KMS-11 (cell line): Measurements from ENCODE around the gene CDH2.

ENCODE experiments used
- H2AFZ ChIP-seq: fragments of 200-600 bp; sonication (generic); 2 replicates; pipeline ENCODE4 v1.6.1; 2016; ENCODE audit warnings: antibody characterized with exemption, mixed run types, low read depth
- H3K27ac ChIP-seq: fragments of 200-600 bp; sonication (generic); 2 replicates; pipeline ENCODE4 v1.6.1; 2016; ENCODE audit warnings: mild to moderate bottlenecking, mixed run types
- H3K27me3 ChIP-seq: fragments of 200-600 bp; sonication (generic); 2 replicates; pipeline ENCODE4 v1.6.1; 2017; ENCODE audit warnings: mild to moderate bottlenecking, low read depth, mixed run types, moderate library complexity; ENCODE audit not compliant: insufficient read depth
- H3K36me3 ChIP-seq: fragments of 200-600 bp; sonication (generic); 2 replicates; pipeline ENCODE4 v1.6.1; 2017; ENCODE audit warnings: mild to moderate bottlenecking, mixed run types; ENCODE audit not compliant: insufficient read depth
- H3K4me1 ChIP-seq: fragments of 200-600 bp; sonication (generic); 2 replicates; pipeline ENCODE4 v1.6.1; 2016; ENCODE audit warnings: mild to moderate bottlenecking, low read depth, mixed run types; ENCODE audit not compliant: poor library complexity, severe bottlenecking
- H3K4me2 ChIP-seq: fragments of 200-600 bp; sonication (generic); 2 replicates; pipeline ENCODE4 v1.7.0; 2016; ENCODE audit warnings: mild to moderate bottlenecking, mixed run types
- H3K4me3 ChIP-seq: fragments of 200-600 bp; sonication (generic); IDR thresholded peaks from 2 replicates; pipeline ENCODE4 v1.6.1; 2017; ENCODE audit warnings: low read depth, low read length, mixed read lengths; ENCODE audit not compliant: insufficient read depth
- H3K79me2 ChIP-seq: fragments of 200-600 bp; sonication (generic); 2 replicates; pipeline ENCODE4 v1.6.1; 2016; ENCODE audit warnings: low read depth, mixed run types; ENCODE audit not compliant: insufficient read depth
- H3K9ac ChIP-seq: fragments of 200-600 bp; sonication (generic); 2 replicates; pipeline ENCODE4 v1.6.1; 2016; ENCODE audit warnings: mild to moderate bottlenecking, mixed run types
- H4K20me1 ChIP-seq: fragments of 200-600 bp; sonication (generic); 2 replicates; pipeline ENCODE4 v1.6.1; 2016; ENCODE audit warnings: mild to moderate bottlenecking, mixed run types; ENCODE audit not compliant: insufficient read depth
- CTCF ChIP-seq: fragments of 200-600 bp; sonication (generic); conservative IDR thresholded peaks from 2 replicates; pipeline ENCODE4 v1.6.1; 2017; ENCODE audit warnings: low read depth, mild to moderate bottlenecking, antibody characterized with exemption, low read length, moderate library complexity, mixed read lengths

The CDH2 gene

GRCh38 chr18:27956001-27956640 lies 220.8 kb downstream of the CDH2 start:
- Histone ChIP-seq H3K9ac (no peak overlapping the region), H3K27me3 (no peaks in the 10 kb centered on the region), H3K4me2 (no peak overlapping the region), H3K79me2 (no peaks in the 10 kb centered on the region), H3K36me3 (no peaks in the 10 kb centered on the region), H2AFZ (no peak overlapping the region), H4K20me1 (no peaks in the 10 kb centered on the region), H3K27ac (no peak overlapping the region), H3K4me3 (no peak overlapping the region), H3K4me1 (no peaks in the 10 kb centered on the region)
- no peak for TF ChIP-seq CTCF

GRCh38 chr18:27954226-27954625 lies 222.7 kb downstream of the CDH2 start:
- Histone ChIP-seq H2AFZ (no peak overlapping the region), H3K4me1 (no peaks in the 10 kb centered on the region), H3K79me2 (no peaks in the 10 kb centered on the region), H3K4me2 (no peak overlapping the region), H3K36me3 (no peaks in the 10 kb centered on the region), H3K27me3 (no peaks in the 10 kb centered on the region), H3K9ac (no peak overlapping the region), H3K4me3 (no peak overlapping the region), H3K27ac (no peak overlapping the region), H4K20me1 (no peaks in the 10 kb centered on the region)
- no peak for TF ChIP-seq CTCF

- no peaks in the 10 kb centered on the region for H3K36me3 ChIP-seq
- no peaks in the 10 kb centered on the region for H4K20me1 ChIP-seq
- no peak overlapping the region for H2AFZ ChIP-seq
- no peaks in the 10 kb centered on the region for H3K4me1 ChIP-seq
- no peaks in the 10 kb centered on the region for H3K79me2 ChIP-seq
- H3K27ac ChIP-seq: no peak overlapping the region
- no peak overlapping the region for H3K4me2 ChIP-seq
- no peaks in the 10 kb centered on the region for H3K27me3 ChIP-seq
- no peak overlapping the region for H3K4me3 ChIP-seq
- TF ChIP-seq CTCF: no peak
- no peak overlapping the region for H3K9ac ChIP-seq
These were observed 224.2 kb downstream of the CDH2 start for GRCh38 chr18:27952741-27953140.

GRCh38 chr18:27950648-27951228 lies 226.2 kb downstream of the CDH2 start:
- Histone ChIP-seq H3K27me3 (no peaks in the 10 kb centered on the region), H3K79me2 (no peaks in the 10 kb centered on the region), H3K9ac (no peak overlapping the region), H2AFZ (no peak overlapping the region), H3K27ac (no peak overlapping the region), H3K36me3 (no peaks in the 10 kb centered on the region), H4K20me1 (no peaks in the 10 kb centered on the region), H3K4me1 (no peaks in the 10 kb centered on the region), H3K4me2 (no peak overlapping the region), H3K4me3 (no peak overlapping the region)
- no peak for TF ChIP-seq CTCF
